Measurements from ENCODE around the gene TBC1D22A. TPM values are rescaled to one million over a fixed set of nuclear protein-coding genes. Genes with fewer than 3 reads are reported as not detected.

TBC1D22A gene
- total RNA-seq, 4 donors from 2014 or later = 16.2 to 22.2 (median 17.8) TPM

GRCh38 chr22:47148510-47148909, 386.1 kb downstream of the TBC1D22A start:
- peaks cover 0 to 12% (median 0%) of the 10 kb centered on the region in 3 donors for H3K4me1 ChIP-seq
- H3K27me3 ChIP-seq = no peaks in the 10 kb centered on the region
- TF ChIP-seq POLR2A (IDR thresholded peaks at IDR 0.05) (no peak), POLR2AphosphoS5 (IDR thresholded peaks at IDR 0.05) (no peak), CTCF (IDR thresholded peaks at IDR 0.05) (no peak), EP300 (IDR thresholded peaks at IDR 0.05) (no peak)
- H3K36me3 ChIP-seq = peaks cover 0 to 9% of the 10 kb centered on the region in 2 donors
- H3K27ac ChIP-seq = no peak overlapping the region
- no peaks in the 10 kb centered on the region for H3K9me3 ChIP-seq
- 83 to 92% methylated on average over 1 to 2 of the region's 3 CpGs for WGBS, 2 donors (ENCODE audit: low coverage in 1 of 2)
- ATAC-seq = no peak
- no peak overlapping the region for H3K4me3 ChIP-seq

- 72 to 90% methylated on average over 2 to 10 of the region's 31 CpGs for WGBS, 2 donors (ENCODE audit: low coverage in 1 of 2)
- Histone ChIP-seq H3K4me1 (peaks cover 0 to 18% (median 1%) of the 10 kb centered on the region in 3 donors), H3K27ac (no peak overlapping the region), H3K4me3 (no peak overlapping the region), H3K36me3 (peaks cover 0 to 3% of the 10 kb centered on the region in 2 donors), H3K27me3 (no peaks in the 10 kb centered on the region), H3K9me3 (no peaks in the 10 kb centered on the region)
- no peak for TF ChIP-seq POLR2A (IDR thresholded peaks at IDR 0.05)
- no peak for TF ChIP-seq EP300 (IDR thresholded peaks at IDR 0.05)
- TF ChIP-seq CTCF (IDR thresholded peaks at IDR 0.05) = no peak
- TF ChIP-seq POLR2AphosphoS5 (IDR thresholded peaks at IDR 0.05) = no peak
- no peak for ATAC-seq
Observed at GRCh38 chr22:47148956-47149728, 386.7 kb downstream of the TBC1D22A start.

DNA sequence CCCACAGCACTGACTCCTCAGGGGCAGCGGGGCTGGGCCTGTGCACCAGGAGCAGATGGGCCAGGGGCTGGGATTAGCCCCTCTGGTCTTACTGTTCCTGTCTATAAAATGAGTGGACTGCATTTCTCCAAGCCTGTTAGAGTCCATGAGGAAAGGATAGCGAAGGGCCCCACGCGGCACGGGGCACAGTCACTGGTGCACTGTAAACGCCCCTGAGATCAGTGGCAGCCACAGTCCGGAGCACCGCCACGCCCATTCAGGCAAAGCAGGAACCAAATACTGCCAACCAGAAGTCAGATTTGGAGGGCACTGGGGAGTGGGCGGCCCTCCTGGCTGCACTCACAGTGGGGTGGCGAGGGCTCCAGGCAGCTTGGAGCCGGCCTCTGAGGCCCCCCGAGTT, 387.5 kb downstream of the TBC1D22A start:
- Histone ChIP-seq H3K27me3 (no peaks in the 10 kb centered on the region), H3K9me3 (no peaks in the 10 kb centered on the region), H3K4me1 (peaks cover 0 to 26% (median 6%) of the 10 kb centered on the region in 3 donors), H3K4me3 (no peak overlapping the region), H3K36me3 (no peaks in the 10 kb centered on the region), H3K27ac (no peak overlapping the region)
- no CpG with 5 or more reads among the region's 13 CpGs for WGBS, 2 donors (ENCODE audit: low coverage in 1 of 2)
- ATAC-seq = no peak
- TF ChIP-seq POLR2AphosphoS5 (IDR thresholded peaks at IDR 0.05) (no peak), POLR2A (IDR thresholded peaks at IDR 0.05) (no peak), EP300 (IDR thresholded peaks at IDR 0.05) (no peak), CTCF (IDR thresholded peaks at IDR 0.05) (no peak)

DNA sequence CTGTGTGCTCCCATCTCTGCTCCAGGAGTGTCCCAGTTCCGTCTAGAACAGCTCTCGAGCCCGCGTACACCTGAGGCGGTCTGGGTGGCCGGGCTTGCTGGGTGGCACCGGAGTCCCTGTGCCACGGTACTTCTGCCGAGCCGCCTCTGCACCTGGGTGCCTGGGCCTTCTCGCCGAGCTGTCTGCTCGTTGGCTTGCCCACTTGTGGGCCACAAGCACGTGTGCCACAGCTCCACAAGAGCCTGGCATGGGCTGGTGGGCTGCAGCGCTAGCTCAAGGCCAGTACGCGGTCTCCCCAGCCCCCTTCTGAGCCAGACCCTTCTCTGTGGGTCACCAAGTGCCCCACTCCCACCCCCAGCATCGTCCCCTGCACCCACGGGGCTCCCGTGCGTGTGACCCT, 388.0 kb downstream of the TBC1D22A start:
- Histone ChIP-seq H3K4me3 (no peak overlapping the region), H3K36me3 (no peaks in the 10 kb centered on the region), H3K27ac (no peak overlapping the region), H3K4me1 (peaks cover 0 to 31% (median 6%) of the 10 kb centered on the region in 3 donors), H3K9me3 (no peaks in the 10 kb centered on the region), H3K27me3 (no peaks in the 10 kb centered on the region)
- no CpG with 5 or more reads among the region's 21 CpGs for WGBS, 2 donors (ENCODE audit: low coverage in 1 of 2)
- no peak for ATAC-seq
- no peak for TF ChIP-seq POLR2A (IDR thresholded peaks at IDR 0.05)
- TF ChIP-seq EP300 (IDR thresholded peaks at IDR 0.05) = no peak
- TF ChIP-seq CTCF (IDR thresholded peaks at IDR 0.05) = no peak
- TF ChIP-seq POLR2AphosphoS5 (IDR thresholded peaks at IDR 0.05) = no peak

GRCh38 chr22:47151064-47151463, 388.6 kb downstream of the TBC1D22A start:
- no peak overlapping the region for H3K27ac ChIP-seq
- H3K27me3 ChIP-seq = no peaks in the 10 kb centered on the region
- H3K9me3 ChIP-seq = no peaks in the 10 kb centered on the region
- TF ChIP-seq POLR2A (IDR thresholded peaks at IDR 0.05) (no peak), POLR2AphosphoS5 (IDR thresholded peaks at IDR 0.05) (no peak), EP300 (IDR thresholded peaks at IDR 0.05) (no peak), CTCF (IDR thresholded peaks at IDR 0.05) (no peak)
- ATAC-seq = no peak
- H3K4me1 ChIP-seq = peaks cover 0 to 32% (median 6%) of the 10 kb centered on the region in 3 donors
- H3K4me3 ChIP-seq = no peak overlapping the region
- 92 to 100% methylated on average over 13 to 14 of the region's 19 CpGs for WGBS, 2 donors (ENCODE audit: low coverage in 1 of 2)
- H3K36me3 ChIP-seq = no peaks in the 10 kb centered on the region

Data from gastroesophageal sphincter (tissue), 4 donors.